ENCODE data around the gene SLIRP. TPM values are rescaled to one million over a fixed set of nuclear protein-coding genes. Genes with fewer than 3 reads are reported as not detected.

The SLIRP gene
- total and polyA plus RNA-seq, 2 donors from 2014 or later (not counting 2 experiments from before 2014, with no cell fraction given), result 240 to 381 TPM

Other genes starting within 250 kb of the SLIRP start
- 0.10 and 0.14 TPM in 2 replicates for gene ISM2, start 209.3 kb upstream of the SLIRP start, total RNA-seq
- gene ISM2, start 209.3 kb upstream of the SLIRP start, polyA plus RNA-seq, result 0.03 and 0.04 TPM in 2 replicates
- 35.0 and 36.6 TPM in 2 replicates for gene SPTLC2, start 91.5 kb upstream of the SLIRP start, total RNA-seq
- gene SPTLC2, start 91.5 kb upstream of the SLIRP start, polyA plus RNA-seq, result 15.6 and 18.0 TPM in 2 replicates
- 9.8 and 10.3 TPM in 2 replicates for gene ALKBH1, start 80 bp upstream of the SLIRP start, total RNA-seq
- 9.1 and 9.8 TPM in 2 replicates for gene ALKBH1, start 80 bp upstream of the SLIRP start, polyA plus RNA-seq
- gene SNW1, start 53.1 kb downstream of the SLIRP start, total RNA-seq, result 70.2 and 79.8 TPM in 2 replicates
- gene SNW1, start 53.1 kb downstream of the SLIRP start, polyA plus RNA-seq, result 58.7 and 68.0 TPM in 2 replicates
- gene ADCK1, start 92.0 kb downstream of the SLIRP start, total RNA-seq, result 6.2 and 6.7 TPM in 2 replicates
- 6.2 and 7.1 TPM in 2 replicates for gene ADCK1, start 92.0 kb downstream of the SLIRP start, polyA plus RNA-seq

Measured in foreskin keratinocyte (primary cell).